H9 (cell line): ENCODE results near the gene TSPAN6. TPM values are rescaled to one million over a fixed set of nuclear protein-coding genes. Genes with fewer than 3 reads are reported as not detected.

Source experiments
- DNase-seq: peaks from one replicate; pipeline ENCODE4 v3.0.0-alpha.2; 2017
- H2AFZ ChIP-seq: one replicate; pipeline ENCODE4 v1.6.1; 2013; ENCODE audit warnings: mild to moderate bottlenecking, low read length, control low read depth, moderate library complexity
- H2AK5ac ChIP-seq: 2 replicates; pipeline ENCODE4 v1.6.1; 2013; ENCODE audit warnings: low read length, control low read depth, mixed read lengths; ENCODE audit not compliant: insufficient read length
- H2BK120ac ChIP-seq: one replicate; pipeline ENCODE4 v1.6.1; 2013; ENCODE audit warnings: low read depth, mild to moderate bottlenecking, low read length, control low read depth, inconsistent platforms; ENCODE audit not compliant: poor library complexity, severe bottlenecking
- H2BK12ac ChIP-seq: 2 replicates; pipeline ENCODE4 v1.6.1; 2013; ENCODE audit warnings: low read length, control low read depth, mixed read lengths, low read depth; ENCODE audit not compliant: insufficient read length
- H2BK15ac ChIP-seq: 2 replicates; pipeline ENCODE4 v1.6.1; 2013; ENCODE audit warnings: low read depth, low read length, control low read depth
- H2BK20ac ChIP-seq: one replicate; pipeline ENCODE4 v1.6.1; 2013; ENCODE audit warnings: low read depth, mild to moderate bottlenecking, low read length, control low read depth, inconsistent platforms; ENCODE audit not compliant: poor library complexity, severe bottlenecking
- H2BK5ac ChIP-seq: 2 replicates; pipeline ENCODE4 v1.6.1; 2013; ENCODE audit warnings: low read length, control low read depth, mixed read lengths; ENCODE audit not compliant: insufficient read length
- H3K14ac ChIP-seq: 2 replicates; pipeline ENCODE4 v1.6.1; 2013; ENCODE audit warnings: low read length, control low read depth; ENCODE audit not compliant: insufficient read depth
- H3K18ac ChIP-seq: 2 replicates; pipeline ENCODE4 v1.6.1; 2013; ENCODE audit warnings: low read depth, mild to moderate bottlenecking, mixed read lengths, low read length, control low read depth; ENCODE audit not compliant: insufficient read length
- H3K23ac ChIP-seq: 2 replicates; pipeline ENCODE4 v1.6.1; 2013; ENCODE audit warnings: low read length, control low read depth, mixed read lengths, low read depth; ENCODE audit not compliant: insufficient read length
- H3K23me2 ChIP-seq: 2 replicates; pipeline ENCODE4 v1.6.1; 2013; ENCODE audit warnings: low read depth, mild to moderate bottlenecking, mixed read lengths, low read length, control low read depth; ENCODE audit not compliant: insufficient read length, poor library complexity, severe bottlenecking
- H3K27ac ChIP-seq: 2 replicates; pipeline ENCODE4 v1.5.1; 2013; ENCODE audit warnings: low read length, control low read depth, mixed read lengths, low read depth; ENCODE audit not compliant: insufficient read length
- H3K27me3 ChIP-seq: 2 replicates; pipeline ENCODE4 v1.6.1; 2013; ENCODE audit warnings: low read length, control low read depth, inconsistent platforms; ENCODE audit not compliant: insufficient read depth
- H3K4ac ChIP-seq: 2 replicates; pipeline ENCODE4 v1.6.1; 2013; ENCODE audit warnings: low read depth, mild to moderate bottlenecking, control low read depth, inconsistent platforms, low read length, moderate library complexity
- H3K4me1 ChIP-seq: 2 replicates; pipeline ENCODE4 v1.6.1; 2013; ENCODE audit warnings: low read length, control low read depth, inconsistent platforms; ENCODE audit not compliant: insufficient read depth
- H3K4me2 ChIP-seq: 2 replicates; pipeline ENCODE4 v1.6.1; 2013; ENCODE audit warnings: low read length, control low read depth, mixed read lengths; ENCODE audit not compliant: insufficient read length, insufficient read depth
- H3K56ac ChIP-seq: 2 replicates; pipeline ENCODE4 v1.6.1; 2013; ENCODE audit warnings: low read depth, mild to moderate bottlenecking, mixed read lengths, low read length, control low read depth; ENCODE audit not compliant: insufficient read length
- H3K79me1 ChIP-seq: 2 replicates; pipeline ENCODE4 v1.6.1; 2013; ENCODE audit warnings: low read depth, mild to moderate bottlenecking, moderate library complexity, low read length, control low read depth, inconsistent platforms; ENCODE audit not compliant: insufficient read depth, poor library complexity, severe bottlenecking
- H3K79me2 ChIP-seq: 2 replicates; pipeline ENCODE4 v1.6.1; 2013; ENCODE audit warnings: low read length, control low read depth, inconsistent platforms; ENCODE audit not compliant: insufficient read depth
- H3K9ac ChIP-seq: 2 replicates; pipeline ENCODE4 v1.6.1; 2013; ENCODE audit warnings: low read length, control low read depth, mixed read lengths; ENCODE audit not compliant: insufficient read length; ENCODE audit errors: extremely low read depth
- H3K9me3 ChIP-seq: one replicate; pipeline ENCODE4 v1.6.1; 2013; ENCODE audit warnings: low read depth, low read length, inconsistent platforms; ENCODE audit not compliant: control insufficient read depth
- H3T11ph ChIP-seq: one replicate; pipeline ENCODE4 v1.6.1; 2013; ENCODE audit warnings: mild to moderate bottlenecking, low read length, control low read depth, inconsistent platforms
- H4K20me1 ChIP-seq: one replicate; pipeline ENCODE4 v1.6.1; 2013; ENCODE audit not compliant: control insufficient read depth, insufficient read length, insufficient read depth
- H4K5ac ChIP-seq: 2 replicates; pipeline ENCODE4 v1.6.1; 2013; ENCODE audit warnings: low read depth, mild to moderate bottlenecking, mixed read lengths, low read length, control low read depth; ENCODE audit not compliant: insufficient read length
- H4K8ac ChIP-seq: replicated peaks from 2 replicates; pipeline ENCODE4 v1.6.1; 2013; ENCODE audit warnings: low read length, control low read depth, mixed read lengths, low read depth; ENCODE audit not compliant: insufficient read length
- H4K91ac ChIP-seq: 2 replicates; pipeline ENCODE4 v1.6.1; 2013; ENCODE audit warnings: low read depth, mild to moderate bottlenecking, moderate library complexity, mixed read lengths, low read length, control low read depth; ENCODE audit not compliant: insufficient read length
- H3K27ac Mint-ChIP-seq, 3 experiments: 2 replicates in 2 of 3; 3 replicates in 1 of 3; pipeline ENCODE4 v1.8.0; 2020 to 2021; ENCODE audit warnings: mixed read lengths in 3 of 3, mild to moderate bottlenecking in 1 of 3, moderate library complexity in 1 of 3
- H3K27me3 Mint-ChIP-seq: 2 replicates; pipeline ENCODE4 v1.8.0; 2021; ENCODE audit warnings: low read depth, mild to moderate bottlenecking, moderate library complexity, mixed read lengths
- H3K36me3 Mint-ChIP-seq, 3 experiments: 2 replicates in 2 of 3; 3 replicates in 1 of 3; pipeline ENCODE4 v1.8.0; 2020 to 2021; ENCODE audit warnings: low read depth in 3 of 3, mixed read lengths in 3 of 3; ENCODE audit not compliant: insufficient read depth in 1 of 3
- H3K4me1 Mint-ChIP-seq, 2 experiments: 2 replicates each; pipeline ENCODE4 v1.8.0; 2020; ENCODE audit warnings: mixed read lengths in 2 of 2
- H3K4me3 Mint-ChIP-seq, 2 experiments: 2 replicates in 1 of 2; 3 replicates in 1 of 2; pipeline ENCODE4 v1.8.0; 2020 to 2021; ENCODE audit warnings: mild to moderate bottlenecking in 2 of 2, mixed read lengths in 2 of 2, moderate library complexity in 1 of 2
- H3K9me3 Mint-ChIP-seq, 2 experiments: 2 replicates in 1 of 2; 3 replicates in 1 of 2; pipeline ENCODE4 v1.8.0; 2020; ENCODE audit warnings: mild to moderate bottlenecking in 2 of 2, mixed read lengths in 2 of 2, moderate library complexity in 1 of 2
- CTCF ChIP-seq: fragments of 200-600 bp; sonication (generic); conservative IDR thresholded peaks from 3 replicates; pipeline ENCODE4 v1.8.0; 2021; ENCODE audit warnings: antibody characterized with exemption, mild to moderate bottlenecking
- WGBS: extraction: QIAGEN DNeasy Blood & Tissue Kit; methylation state at CpG from one replicate; pipeline ENCODE4 v1.1.7; 2013; ENCODE audit warnings: missing lambda C conversion rate, low lambda C conversion rate, mixed read lengths; ENCODE audit not compliant: insufficient read length; ENCODE audit errors: extremely low coverage; 5-methylcytosine and 5-hydroxymethylcytosine counted together
- total RNA-seq: library from RNA; stranded (reverse); gene quantifications from 2 replicates; pipeline ENCODE4 v1.2.1, GENCODE V29; 2021

Gene TSPAN6
- total RNA-seq, 1 experiment from 2014 or later = 61.3 TPM

- no peak overlapping the region for H2BK5ac ChIP-seq
- H2AK5ac ChIP-seq = no peak overlapping the region
- no peak overlapping the region for H2BK20ac ChIP-seq
- H3K27ac ChIP-seq = no peak overlapping the region
- no peak for TF ChIP-seq CTCF
- no peaks in the 10 kb centered on the region for H3K79me2 ChIP-seq
- H4K8ac ChIP-seq = no peak overlapping the region
- H3K79me1 ChIP-seq = no peaks in the 10 kb centered on the region
- no peaks in the 10 kb centered on the region for H4K20me1 ChIP-seq
- H3K4me1 ChIP-seq = no peaks in the 10 kb centered on the region; the same call in 1 of the 2 replicates
- WGBS = no CpG with 5 or more reads among the region's 9 CpGs
- no peak overlapping the region for H3K18ac ChIP-seq
- Mint-ChIP-seq H3K4me1 (peaks cover 24 to 42% of the 10 kb centered on the region in 2 experiments), H3K27me3 (no peaks in the 10 kb centered on the region), H3K27ac (no peak overlapping the region), H3K36me3 (no peaks in the 10 kb centered on the region; a peak in 1 of 7 replicates), H3K9me3 (peaks cover 0 to 72% of the 10 kb centered on the region in 2 experiments; a peak in 3 of 5 replicates), H3K4me3 (no peak overlapping the region)
- no peak overlapping the region for H2BK12ac ChIP-seq
- no peak for DNase-seq
- no peaks in the 10 kb centered on the region for H3K9me3 ChIP-seq
- no peak overlapping the region for H2BK15ac ChIP-seq
- H3K9ac ChIP-seq = no peak overlapping the region
- H3K23ac ChIP-seq = no peak overlapping the region
- no peak overlapping the region for H4K91ac ChIP-seq
- no peak overlapping the region for H3K14ac ChIP-seq
- no peak overlapping the region for H2BK120ac ChIP-seq
- no peak overlapping the region for H2AFZ ChIP-seq
- H3K4ac ChIP-seq = no peak overlapping the region
- H3T11ph ChIP-seq = no peak overlapping the region
- H4K5ac ChIP-seq = no peak overlapping the region
- H3K56ac ChIP-seq = no peak overlapping the region
- H3K23me2 ChIP-seq = no peaks in the 10 kb centered on the region
- H3K27me3 ChIP-seq = no peaks in the 10 kb centered on the region
- H3K4me2 ChIP-seq = no peak overlapping the region
These were observed 37.1 kb downstream of the TSPAN6 start for GRCh38 chrX:100599456-100599855.
